DMS 273 (cell line): ENCODE measurements around the gene PWWP2B.

Experiments
- DNase-seq: peaks from one replicate; lab custom pipeline; 2025; ENCODE audit not compliant: unreplicated experiment; lab: John Stamatoyannopoulos, UW

The PWWP2B gene

GRCh38 chr10:132443983-132444876 is 47.2 kb downstream of the PWWP2B start:
- no peak for DNase-seq

GRCh38 chr10:132444877-132445351 is 47.9 kb downstream of the PWWP2B start:
- peak; percentile 42 for DNase-seq

DNA sequence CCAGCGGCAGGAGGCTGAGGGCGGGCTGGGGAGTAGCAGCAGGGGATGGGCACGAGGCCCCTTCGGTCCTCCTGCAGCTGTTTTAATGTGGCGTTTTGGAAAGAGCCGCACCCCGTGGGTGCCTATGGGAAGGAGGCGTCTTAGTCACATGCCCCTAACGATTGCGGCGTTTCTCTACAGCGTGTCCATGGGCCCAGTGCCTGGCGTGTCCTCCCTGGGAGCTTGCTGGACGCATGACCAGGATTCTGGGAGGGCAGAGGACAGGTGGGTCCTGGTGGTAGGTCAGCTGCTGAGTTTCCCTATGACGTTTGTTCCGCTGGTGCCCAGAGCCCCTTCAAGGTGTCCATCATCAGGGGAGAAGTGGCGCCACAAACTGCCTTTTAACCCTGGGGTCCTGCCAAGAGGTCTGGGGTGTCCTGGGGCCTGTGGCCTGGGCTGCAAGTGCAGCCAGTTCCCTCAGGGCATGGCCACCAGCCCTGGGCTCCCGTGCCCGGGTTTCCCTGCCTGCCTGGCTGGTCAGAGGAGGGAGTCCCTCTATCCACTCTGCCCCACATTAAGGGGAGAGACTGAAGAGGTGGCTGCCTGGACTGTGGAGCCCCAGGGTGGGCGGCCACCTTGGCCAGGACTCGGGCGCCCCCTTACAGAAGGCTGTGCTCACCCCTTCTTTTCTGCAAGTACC is 48.7 kb downstream of the PWWP2B start:
- no peak for DNase-seq

DNA sequence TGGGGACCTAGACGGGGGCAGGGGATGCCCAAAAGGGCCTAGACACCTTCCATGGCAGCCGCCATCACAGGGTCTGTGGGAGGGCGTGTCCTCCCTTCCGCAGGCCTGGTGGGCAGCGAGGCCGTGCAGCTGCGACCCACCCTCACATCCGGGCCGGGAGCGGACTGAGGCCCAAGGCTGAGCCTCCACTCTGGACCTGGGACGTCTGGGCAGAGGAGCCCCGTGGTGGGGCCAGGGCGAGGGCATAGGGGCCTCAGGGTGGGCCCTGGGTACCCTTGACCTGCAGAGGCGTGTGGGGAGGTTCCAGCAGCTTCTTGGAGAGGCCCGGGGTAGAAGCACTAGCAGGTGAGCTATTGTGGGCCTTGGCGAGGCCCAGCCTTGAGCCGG is 49.2 kb downstream of the PWWP2B start:
- no peak for DNase-seq

GRCh38 chr10:132446661-132447445 is 49.9 kb downstream of the PWWP2B start:
- peak; percentile 68 for DNase-seq

GRCh38 chr10:132447446-132448247 is 50.6 kb downstream of the PWWP2B start:
- no peak for DNase-seq

GRCh38 chr10:132448248-132448731 is 51.3 kb downstream of the PWWP2B start:
- peak; percentile 25 for DNase-seq

DNA sequence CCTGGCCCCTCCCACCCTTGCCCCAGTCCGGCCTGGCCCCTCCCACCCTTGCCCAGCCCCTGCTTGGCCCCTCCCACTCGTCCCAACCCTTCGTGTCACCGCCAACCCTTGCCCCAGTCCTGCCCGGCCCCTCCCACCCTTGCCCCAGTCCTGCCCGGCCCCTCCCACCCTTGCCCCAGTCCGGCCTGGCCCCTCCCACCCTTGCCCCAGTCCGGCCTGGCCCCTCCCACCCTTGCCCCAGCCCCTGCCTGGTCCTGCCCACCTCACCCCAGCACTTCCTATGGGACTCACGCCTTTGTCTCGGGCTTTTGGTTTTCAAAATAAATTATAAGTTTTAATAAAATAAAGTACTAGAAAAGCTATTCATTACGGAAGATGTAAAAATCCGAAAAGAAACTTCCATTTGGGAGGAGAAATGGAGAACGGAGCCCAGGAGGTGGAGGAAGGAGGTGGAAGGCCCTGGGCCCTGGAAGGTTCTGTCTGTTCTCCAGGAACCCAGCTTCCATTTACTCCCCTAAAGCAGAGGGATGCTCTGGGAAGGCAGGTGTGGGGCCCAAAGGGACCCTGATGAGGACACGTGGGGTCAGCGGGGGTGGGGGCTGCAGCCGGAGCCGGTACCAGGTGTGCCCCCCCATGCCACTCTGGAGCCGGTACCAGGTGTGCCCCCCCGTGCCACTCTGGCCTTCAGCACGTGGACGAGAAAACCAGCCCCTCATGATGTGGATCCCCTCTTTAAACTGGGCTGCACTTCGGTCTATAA is 52.2 kb downstream of the PWWP2B start:
- no peak for DNase-seq

DNA sequence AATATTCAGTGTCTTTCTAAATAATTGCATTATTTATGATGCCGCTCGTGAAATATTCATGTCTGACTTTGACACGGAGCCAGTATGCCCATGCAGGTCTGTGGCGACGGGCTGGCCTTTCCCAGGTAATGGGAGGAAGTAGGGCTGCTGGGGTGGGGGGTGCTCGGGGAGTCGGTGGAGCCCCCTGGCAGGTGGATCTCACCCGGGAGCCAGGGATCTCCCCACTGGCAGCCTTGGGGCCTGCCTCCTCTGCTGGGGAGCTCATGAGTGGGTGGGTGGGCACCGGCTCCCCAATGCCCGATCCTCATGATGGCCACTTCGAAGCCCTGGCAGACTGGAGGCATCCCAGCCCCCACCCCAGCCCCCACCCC is 52.8 kb downstream of the PWWP2B start:
- no peak for DNase-seq

DNA sequence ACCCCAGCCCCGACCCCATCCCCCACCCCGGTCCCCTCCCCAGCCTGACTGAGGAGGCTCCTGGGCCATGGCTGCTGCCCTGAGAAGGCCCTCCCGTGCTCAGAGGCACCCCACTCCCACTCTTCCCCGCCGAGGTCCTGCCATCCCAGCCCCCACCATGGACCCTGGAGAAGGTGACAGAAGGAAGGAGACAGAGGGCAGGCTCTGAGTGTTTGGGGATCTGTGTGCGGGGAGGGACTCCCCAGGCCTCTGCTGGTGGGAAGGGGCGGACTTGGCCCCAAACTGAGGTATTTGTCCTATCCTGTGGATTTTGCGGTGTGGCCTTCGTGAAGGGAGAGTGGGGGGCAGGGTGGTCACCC is 53.4 kb downstream of the PWWP2B start:
- DNase-seq: no peak

DNA sequence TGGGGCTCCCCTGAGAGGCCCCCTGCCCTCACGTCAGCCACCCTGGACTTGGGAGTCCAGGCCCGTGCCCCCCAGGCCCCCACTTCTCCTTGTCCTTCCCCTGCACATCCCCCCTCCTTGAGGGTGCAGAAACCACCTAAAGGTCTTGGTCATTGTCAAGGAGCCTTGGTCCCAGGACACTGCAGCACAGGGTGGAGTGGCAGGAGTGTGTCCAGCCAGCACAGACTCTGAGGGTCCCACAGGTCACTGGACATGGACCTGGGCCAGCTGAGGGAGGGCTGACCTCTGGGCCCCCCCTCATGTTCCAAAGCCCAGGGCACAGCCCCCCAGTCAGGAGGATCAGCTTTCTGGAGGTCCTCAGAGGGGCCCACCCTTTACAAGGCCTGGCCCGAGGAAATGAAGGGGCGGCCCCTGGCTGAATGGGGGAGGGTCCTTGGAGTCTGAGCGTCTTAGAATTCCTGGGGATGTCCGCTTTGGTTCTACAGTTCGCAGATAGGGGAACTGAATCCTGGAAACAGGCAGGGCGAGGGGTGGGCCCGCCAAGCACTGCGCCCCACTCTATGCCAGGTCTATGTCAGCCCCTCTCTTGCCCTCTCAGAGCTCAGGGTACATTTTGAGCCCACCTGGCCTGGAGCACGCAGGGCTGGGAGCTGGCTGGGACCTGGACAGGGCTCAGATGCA is 54.0 kb downstream of the PWWP2B start:
- DNase-seq: no peak

DNA sequence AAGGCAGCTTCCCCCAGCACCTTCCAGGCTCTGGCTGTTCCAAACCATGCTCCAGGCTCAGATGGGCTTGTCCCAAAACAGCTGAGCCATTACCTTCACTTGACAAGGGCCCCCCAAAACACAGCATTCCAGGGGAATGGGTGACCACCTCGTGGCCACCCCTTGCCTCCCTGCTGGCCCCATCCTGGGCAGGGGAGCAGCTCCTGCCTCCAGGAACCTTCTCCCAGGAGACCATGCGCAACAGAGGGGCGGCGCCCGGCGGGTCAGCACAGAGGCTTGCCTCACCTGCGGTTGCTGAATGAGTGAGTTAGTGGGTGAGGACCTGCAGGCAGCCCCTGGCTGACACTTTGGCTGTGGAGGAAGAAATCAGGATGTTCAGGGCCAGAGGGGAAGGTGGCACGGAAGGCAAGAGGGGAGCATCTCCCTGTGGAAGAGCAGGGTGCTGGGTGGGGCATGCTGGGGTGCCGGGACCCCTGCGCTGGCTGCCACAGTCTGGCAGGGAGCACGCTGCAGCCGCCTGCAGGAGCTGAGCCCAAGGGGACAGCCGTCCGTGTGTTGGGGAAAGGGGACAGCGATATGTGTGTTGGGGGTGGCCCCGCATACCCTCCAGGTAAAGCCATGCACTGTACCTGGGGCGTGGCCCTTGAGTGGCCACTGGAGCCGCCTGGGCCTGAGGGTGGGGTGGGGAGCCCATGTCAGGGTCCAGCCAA is 54.7 kb downstream of the PWWP2B start:
- no peak for DNase-seq

DNA sequence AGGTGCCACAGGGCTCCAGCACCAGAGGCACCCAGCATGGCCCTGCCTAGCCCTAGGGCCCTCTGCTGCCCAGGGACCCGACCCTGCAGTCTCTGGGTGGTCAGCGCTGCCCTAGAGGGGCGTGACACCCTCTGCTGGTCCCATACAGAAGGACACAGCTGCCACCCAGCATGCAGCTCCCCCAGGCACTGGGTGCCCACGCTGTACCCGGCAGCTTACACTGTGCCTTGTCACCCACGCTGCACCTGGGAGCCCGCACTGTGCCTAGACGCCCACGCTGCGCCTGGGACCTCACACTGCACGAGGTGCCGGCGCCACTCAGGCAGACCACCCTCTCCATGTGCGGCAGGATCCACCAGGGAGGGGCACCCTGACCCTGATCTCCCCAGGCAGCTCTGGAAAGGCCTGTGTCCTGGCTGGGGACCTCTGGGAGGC is 55.2 kb downstream of the PWWP2B start:
- no peak for DNase-seq

DNA sequence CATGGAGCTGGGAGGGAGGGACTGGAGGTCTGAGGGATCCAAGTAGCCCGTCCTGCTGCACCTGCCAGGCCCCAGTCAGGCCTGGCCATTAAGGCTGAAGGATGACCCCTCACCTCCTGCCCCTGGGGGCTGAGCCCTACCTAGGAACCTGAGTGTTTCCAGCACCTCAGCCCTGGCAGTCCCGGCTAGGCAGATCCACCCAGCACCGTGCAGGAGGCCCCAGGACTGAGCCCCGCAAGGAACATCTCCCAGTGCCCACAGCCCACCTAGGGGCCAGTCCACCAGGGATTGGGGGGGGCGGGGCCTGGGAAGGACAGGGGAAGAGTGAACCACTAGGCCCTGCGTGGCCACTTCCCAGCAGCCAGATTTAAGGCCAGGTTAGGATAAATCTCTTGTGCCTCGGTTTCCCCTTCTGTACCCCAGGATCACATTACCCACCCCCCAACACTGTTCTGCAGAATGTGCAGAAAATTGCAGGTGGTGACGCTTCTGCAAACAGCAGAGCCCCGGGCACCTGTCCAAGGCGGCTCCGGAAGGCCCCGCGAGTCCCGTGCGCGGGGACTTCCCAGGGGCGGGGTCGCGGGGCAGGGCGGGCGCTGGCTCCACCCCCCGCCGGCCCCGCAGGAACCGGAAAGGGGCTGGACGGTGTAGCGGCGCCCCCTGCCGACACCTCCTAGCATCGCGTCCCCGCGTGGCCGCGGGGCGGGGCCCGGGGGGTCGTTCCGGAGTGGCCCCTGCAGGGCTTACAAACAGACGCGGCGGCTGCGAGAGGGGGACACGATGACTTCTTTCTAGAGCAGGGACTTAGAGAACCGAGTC is 55.9 kb downstream of the PWWP2B start:
- DNase-seq: peak; percentile 85

GRCh38 chr10:132453470-132453861 is 56.5 kb downstream of the PWWP2B start:
- no peak for DNase-seq

GRCh38 chr10:132454296-132455198 is 57.5 kb downstream of the PWWP2B start:
- no peak for DNase-seq

DNA sequence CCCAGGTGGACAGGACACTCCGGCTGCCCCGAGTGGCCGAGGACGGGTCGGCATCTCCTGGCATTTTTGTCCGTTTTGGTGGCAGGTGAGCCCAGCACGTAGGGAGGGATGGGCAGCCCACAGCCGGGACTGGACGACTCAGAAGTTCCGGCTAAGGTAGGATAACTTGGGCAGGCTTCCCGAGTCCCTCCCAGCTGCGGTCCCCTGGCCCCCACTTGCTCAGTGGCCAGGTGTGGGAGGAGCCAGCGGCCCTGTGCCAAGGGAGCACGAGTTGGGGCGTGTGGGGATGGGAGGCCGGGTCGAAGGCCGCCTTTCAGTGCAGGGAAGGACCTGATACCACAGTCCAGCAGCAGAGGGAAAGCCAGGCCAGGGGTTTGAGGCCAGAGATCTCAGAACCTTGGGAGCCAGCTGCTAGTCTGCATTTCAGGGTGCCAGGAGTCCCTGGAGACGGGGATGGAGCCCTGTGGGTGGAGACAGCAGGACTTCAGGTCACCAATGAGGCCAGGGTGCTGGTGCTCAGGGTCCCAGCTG is 58.5 kb downstream of the PWWP2B start:
- no peak for DNase-seq
